Gastroesophageal sphincter (tissue), 2 donors: ENCODE measurements around the gene CCNJ.

Source experiments
- EP300 ChIP-seq: sonication (generic); formaldehyde crosslinking; IDR thresholded peaks from one replicate; pipeline ENCODE4 v1.6.1; 2017; ENCODE audit warnings: antibody characterized with exemption, mild to moderate bottlenecking
- POLR2A ChIP-seq, 2 donors: fragments of 450-650 bp; IDR thresholded peaks; one replicate each; pipeline ENCODE4 v1.6.1; 2017; ENCODE audit warnings: antibody characterized with exemption in 2 of 2, mild to moderate bottlenecking in 2 of 2, moderate library complexity in 1 of 2

DNA sequence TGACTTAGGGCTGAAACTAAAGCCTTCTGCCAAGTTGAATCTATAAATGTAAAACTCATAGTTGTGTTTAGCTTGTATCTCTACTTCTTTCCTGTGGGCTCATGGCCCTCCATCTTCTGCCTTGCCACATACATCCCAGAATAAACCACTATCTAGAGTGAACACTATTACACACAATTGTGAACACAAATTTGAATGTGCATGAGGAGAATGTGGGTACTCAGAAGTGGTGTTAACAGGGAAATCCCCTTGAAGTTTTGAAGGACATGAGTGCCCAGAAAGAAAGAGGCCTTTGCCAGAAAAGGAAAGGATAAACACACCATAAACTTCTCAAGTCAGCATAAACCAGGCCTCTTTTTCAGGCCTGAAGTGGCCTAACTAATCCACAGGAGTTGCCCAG, 20.2 kb upstream of the CCNJ start:
- TF ChIP-seq POLR2A (IDR thresholded peaks at IDR 0.05) (no peak), EP300 (no peak)
